SK-N-SH (cell line): ENCODE results near the gene HS6ST3. TPM values are rescaled to one million over a fixed set of nuclear protein-coding genes. Genes with fewer than 3 reads are reported as not detected.

Experiments
- CTCF ChIP-seq: fragments of 200-600 bp; sonication (generic); IDR thresholded peaks from 2 replicates; pipeline ENCODE4 v1.6.1; 2017; ENCODE audit warnings: antibody characterized with exemption, mild to moderate bottlenecking, moderate library complexity
- ELF1 ChIP-seq: IDR thresholded peaks from 2 replicates; pipeline ENCODE4 v1.4.0; 2012
- EP300 ChIP-seq, 2 experiments: IDR thresholded peaks; 2 replicates each; pipeline versions ENCODE4 v1.4.0 to v1.6.1; 2012; ENCODE audit warnings: borderline replicate concordance in 1 of 2, low read depth in 1 of 2, low read length in 1 of 2
- EZH2phosphoT487 ChIP-seq: fragments of 200-600 bp; sonication (generic); IDR thresholded peaks from 2 replicates; pipeline ENCODE4 v1.6.1; 2017; ENCODE audit warnings: low read depth, mixed run types, mild to moderate bottlenecking, antibody characterized with exemption, moderate library complexity, borderline replicate concordance
- FOXM1 ChIP-seq: IDR thresholded peaks from 2 replicates; pipeline ENCODE4 v1.4.0; 2012; ENCODE audit warnings: low read depth, mild to moderate bottlenecking
- MAX ChIP-seq: IDR thresholded peaks from 2 replicates; pipeline ENCODE4 v1.4.0; 2012; ENCODE audit warnings: low read depth
- PBX3 ChIP-seq: IDR thresholded peaks from 2 replicates; pipeline ENCODE4; 2012
- RAD21 ChIP-seq: IDR thresholded peaks from 2 replicates; pipeline ENCODE4 v1.6.1; 2012; ENCODE audit warnings: mild to moderate bottlenecking, low read length
- TAF1 ChIP-seq: IDR thresholded peaks from 2 replicates; pipeline ENCODE4 v1.6.1; 2012; ENCODE audit warnings: low read depth, mild to moderate bottlenecking, low read length, moderate library complexity, borderline replicate concordance
- YY1 ChIP-seq: IDR thresholded peaks from 2 replicates; pipeline ENCODE4 v1.4.0; 2012; ENCODE audit warnings: low read depth, mild to moderate bottlenecking
- ZBTB33 ChIP-seq: IDR thresholded peaks from 2 replicates; pipeline ENCODE4 v1.4.0; 2012; ENCODE audit warnings: low read depth, borderline replicate concordance
- polyA plus RNA-seq, 3 experiments: library from polyadenylated mRNA; depleted of rRNA; stranded (reverse); fragments of >200 nt; gene quantifications; 2 replicates each; pipeline ENCODE4 v1.2.3, GENCODE V29; 2012
- TF ChIP-seq, protein P1 (sequence below): IDR thresholded peaks from 2 replicates; pipeline ENCODE4 v1.4.0; 2012; ENCODE audit warnings: low read depth, borderline replicate concordance

HS6ST3 gene
- polyA plus RNA-seq, 1 of the 3 experiments (the other 2 are of a cell fraction), result under 0.01 TPM

DNA sequence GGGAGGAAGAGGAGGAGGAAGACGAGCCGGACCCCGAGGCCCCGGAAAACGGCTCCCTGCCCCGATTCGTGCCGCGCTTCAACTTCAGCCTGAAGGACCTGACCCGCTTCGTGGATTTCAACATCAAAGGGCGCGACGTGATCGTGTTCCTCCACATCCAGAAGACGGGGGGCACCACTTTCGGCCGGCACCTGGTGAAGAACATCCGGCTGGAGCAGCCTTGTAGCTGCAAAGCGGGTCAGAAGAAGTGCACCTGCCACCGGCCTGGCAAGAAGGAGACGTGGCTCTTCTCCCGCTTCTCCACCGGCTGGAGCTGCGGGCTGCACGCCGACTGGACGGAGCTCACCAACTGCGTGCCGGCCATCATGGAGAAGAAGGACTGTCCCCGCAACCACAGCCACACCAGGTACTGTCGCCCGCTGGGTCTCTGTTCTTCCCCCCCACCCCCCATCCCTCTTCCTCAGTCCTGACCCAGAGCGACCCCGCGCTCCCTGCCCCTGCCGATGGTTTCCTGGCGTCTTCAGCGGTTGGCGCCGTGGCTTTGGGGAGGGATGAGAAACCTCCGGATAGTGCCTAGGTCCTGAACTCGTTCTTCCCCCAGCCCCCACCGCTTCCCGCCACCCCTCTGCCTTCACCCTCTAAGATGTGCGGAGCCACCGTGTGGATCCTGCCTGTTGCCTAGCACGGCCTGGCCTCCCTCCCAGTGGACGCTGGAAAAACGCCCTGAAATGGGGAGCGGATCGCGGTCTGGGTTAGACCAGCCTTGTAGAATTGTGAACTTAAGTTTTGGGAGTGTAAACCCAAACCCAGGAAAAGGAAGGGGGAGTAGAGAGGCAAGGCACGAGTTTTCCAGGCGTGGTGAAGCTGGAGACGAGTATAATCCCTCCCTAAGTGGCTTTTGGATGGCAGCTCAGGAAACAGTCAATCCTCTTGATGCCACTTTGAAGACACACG is 1.5 kb downstream of the HS6ST3 start (continued):
- no peak for TF ChIP-seq CTCF
- no peak for TF ChIP-seq TAF1
- TF ChIP-seq RAD21, result no peak
- TF ChIP-seq PBX3, result no peak
- TF ChIP-seq ZBTB33, result no peak
- TF ChIP-seq YY1, result no peak
- TF ChIP-seq MAX, result no peak
- no peak for TF ChIP-seq FOXM1
- no peak for TF ChIP-seq EZH2phosphoT487
- TF ChIP-seq ELF1, result no peak
- TF ChIP-seq, protein P1, sequence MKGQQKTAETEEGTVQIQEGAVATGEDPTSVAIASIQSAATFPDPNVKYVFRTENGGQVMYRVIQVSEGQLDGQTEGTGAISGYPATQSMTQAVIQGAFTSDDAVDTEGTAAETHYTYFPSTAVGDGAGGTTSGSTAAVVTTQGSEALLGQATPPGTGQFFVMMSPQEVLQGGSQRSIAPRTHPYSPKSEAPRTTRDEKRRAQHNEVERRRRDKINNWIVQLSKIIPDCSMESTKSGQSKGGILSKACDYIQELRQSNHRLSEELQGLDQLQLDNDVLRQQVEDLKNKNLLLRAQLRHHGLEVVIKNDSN, result no peak
- no peak for TF ChIP-seq EP300 (IDR thresholded peaks at IDR 0.05; ENCODE audit: borderline replicate concordance in 1 of 2, low read depth in 1 of 2, low read length in 1 of 2)
